GM12873 (cell line): ENCODE data around the gene ANO6.

Source experiments
- TF ChIP-seq, protein P1 (sequence below): IDR thresholded peaks from 2 replicates; pipeline ENCODE4 v1.5.1; 2012; ENCODE audit warnings: low read depth, mild to moderate bottlenecking, moderate library complexity, low read length, control low read depth; ENCODE audit not compliant: insufficient read depth; ENCODE audit errors: missing control alignments

Gene ANO6

DNA sequence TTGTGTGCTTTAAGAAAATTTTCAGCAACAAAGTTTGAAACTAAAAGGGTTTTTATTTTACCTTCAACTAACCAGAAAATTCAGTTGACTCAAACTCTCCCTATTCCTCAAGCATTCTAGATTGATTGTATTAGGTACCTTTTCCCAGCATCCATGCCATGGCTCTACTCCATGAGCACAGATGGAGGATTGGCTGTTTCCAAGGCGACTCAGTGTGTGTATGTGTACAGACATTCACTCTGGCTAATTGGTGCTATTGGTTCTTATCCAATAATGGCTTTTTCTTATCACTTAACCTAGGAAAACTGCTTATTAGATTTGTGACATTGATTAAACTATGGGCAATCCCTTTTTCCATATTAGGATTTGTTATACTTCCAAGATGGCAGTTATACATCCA lies 202.6 kb downstream of the ANO6 start:
- TF ChIP-seq, protein P1, sequence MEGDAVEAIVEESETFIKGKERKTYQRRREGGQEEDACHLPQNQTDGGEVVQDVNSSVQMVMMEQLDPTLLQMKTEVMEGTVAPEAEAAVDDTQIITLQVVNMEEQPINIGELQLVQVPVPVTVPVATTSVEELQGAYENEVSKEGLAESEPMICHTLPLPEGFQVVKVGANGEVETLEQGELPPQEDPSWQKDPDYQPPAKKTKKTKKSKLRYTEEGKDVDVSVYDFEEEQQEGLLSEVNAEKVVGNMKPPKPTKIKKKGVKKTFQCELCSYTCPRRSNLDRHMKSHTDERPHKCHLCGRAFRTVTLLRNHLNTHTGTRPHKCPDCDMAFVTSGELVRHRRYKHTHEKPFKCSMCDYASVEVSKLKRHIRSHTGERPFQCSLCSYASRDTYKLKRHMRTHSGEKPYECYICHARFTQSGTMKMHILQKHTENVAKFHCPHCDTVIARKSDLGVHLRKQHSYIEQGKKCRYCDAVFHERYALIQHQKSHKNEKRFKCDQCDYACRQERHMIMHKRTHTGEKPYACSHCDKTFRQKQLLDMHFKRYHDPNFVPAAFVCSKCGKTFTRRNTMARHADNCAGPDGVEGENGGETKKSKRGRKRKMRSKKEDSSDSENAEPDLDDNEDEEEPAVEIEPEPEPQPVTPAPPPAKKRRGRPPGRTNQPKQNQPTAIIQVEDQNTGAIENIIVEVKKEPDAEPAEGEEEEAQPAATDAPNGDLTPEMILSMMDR, result no peak

DNA sequence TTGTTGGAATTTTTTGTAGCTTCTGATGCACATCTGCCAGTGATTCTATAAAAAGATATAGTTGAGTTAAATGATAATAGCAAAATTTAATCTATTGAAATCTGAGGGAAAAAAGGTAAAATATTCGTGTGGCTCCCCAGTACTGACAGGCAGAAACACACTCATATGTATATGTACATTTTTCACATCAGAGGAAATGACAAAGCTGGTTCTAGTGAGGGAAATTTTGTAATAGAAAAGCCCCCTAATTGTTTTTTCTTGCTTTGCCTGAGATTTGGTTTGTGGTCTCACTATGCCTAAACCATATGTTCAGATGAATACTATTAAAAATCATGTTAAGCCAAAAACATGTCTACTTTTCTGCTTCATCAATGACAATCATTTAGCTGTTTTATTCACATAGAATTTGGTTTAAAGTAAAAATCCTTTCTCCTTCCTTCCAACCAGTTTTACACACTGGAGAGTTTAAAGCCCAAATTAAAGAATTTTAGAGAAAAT lies 203.5 kb downstream of the ANO6 start:
- TF ChIP-seq, protein P1, result no peak

DNA sequence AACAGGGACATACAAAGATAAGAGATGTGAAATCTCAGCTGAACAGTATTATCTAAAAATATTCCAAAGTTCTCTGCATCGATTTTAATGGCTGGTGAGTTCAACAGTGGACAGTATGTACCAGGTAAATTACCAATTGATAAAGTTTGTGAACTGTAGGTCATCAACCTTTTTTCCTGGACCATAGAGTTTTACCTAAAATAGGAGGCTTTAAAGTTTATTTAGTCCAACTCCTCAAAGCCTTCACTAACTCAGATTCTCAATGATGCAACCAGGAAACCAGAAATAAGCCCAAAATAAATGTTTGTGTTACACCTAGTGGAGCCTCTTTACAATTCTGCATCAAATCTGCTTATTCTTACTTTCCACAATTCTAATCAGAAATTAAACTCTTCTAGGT lies 205.8 kb downstream of the ANO6 start:
- TF ChIP-seq, protein P1, result no peak

DNA sequence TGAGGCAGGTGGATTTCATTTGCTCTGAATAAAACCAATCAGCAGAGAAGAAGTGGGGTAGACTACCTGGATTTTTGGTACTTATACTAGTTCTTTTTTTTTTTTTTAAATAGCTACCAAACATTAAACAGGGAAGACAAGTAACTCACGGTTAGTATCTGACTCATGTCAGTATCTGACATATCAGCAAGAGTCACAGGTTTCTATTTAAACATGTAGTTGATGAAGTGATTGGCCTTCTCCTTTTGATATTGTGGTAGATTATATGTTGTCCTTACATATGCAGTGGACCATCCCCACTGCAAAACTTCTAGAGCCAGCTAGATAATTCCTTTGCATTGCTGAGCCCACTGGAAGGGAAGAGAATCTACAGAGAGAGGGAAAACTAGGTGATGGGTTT lies 208.0 kb downstream of the ANO6 start:
- TF ChIP-seq, protein P1, result no peak

GRCh38 chr12:45425426-45425825 lies 209.5 kb downstream of the ANO6 start:
- TF ChIP-seq, protein P1, result no peak

- TF ChIP-seq, protein P1, result no peak
Measured at GRCh38 chr12:45426294-45426693, 210.4 kb downstream of the ANO6 start.

DNA sequence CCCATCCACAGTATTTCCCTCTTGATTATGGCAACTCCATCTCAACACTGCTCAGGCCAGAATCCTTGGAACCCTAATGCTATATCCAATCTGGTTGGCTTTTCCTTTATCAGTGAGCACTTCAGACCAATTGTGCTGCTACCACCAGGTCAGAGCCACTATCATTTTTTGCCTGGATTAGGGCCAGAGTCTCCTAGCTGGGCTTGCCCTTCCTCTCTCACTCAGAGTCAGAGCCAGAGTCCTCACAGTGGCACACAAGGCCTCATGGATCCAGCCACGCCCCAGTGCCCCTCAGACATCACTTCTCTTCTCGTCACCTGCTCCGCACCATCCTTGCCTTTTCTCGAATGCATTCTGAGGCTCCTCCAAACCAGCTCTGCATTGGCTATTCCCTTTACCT lies 211.1 kb downstream of the ANO6 start:
- TF ChIP-seq, protein P1, result no peak
